ENCODE results near the gene CAPN12. TPM values are rescaled to one million over a fixed set of nuclear protein-coding genes. Genes with fewer than 3 reads are reported as not detected.

The CAPN12 gene
- total RNA-seq, 1 experiment from 2014 or later, result not detected

DNA sequence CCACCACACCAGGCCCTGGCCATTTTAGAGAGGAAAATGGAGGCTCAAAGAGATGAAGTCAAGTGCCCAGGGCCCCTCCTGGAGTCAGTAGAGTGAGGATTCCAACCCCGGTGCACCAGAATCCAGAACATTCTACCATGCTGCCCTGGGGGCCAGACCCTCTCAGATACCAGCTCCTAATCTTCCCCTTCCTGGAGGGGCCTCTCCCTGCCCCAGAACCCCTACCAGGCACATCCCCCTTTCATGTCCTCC, 11.1 kb downstream of the CAPN12 start:
- no peaks in the 10 kb centered on the region for H3K27me3 Mint-ChIP-seq (ENCODE audit: insufficient read depth, unreplicated experiment)
- peak overlapping the region; percentile 59 for H3K27ac Mint-ChIP-seq (ENCODE audit: low read depth, unreplicated experiment)
- intact Hi-C loops (cut with micrococcal nuclease), result no loop called here
- H3K36me3 Mint-ChIP-seq (ENCODE audit: insufficient read depth, unreplicated experiment), result peaks cover 51% of the 10 kb centered on the region
- no TSS peak for BruUV-seq (replicated peaks)
- H3K9me3 Mint-ChIP-seq (ENCODE audit: unreplicated experiment), result no peaks in the 10 kb centered on the region
- H3K4me1 Mint-ChIP-seq (ENCODE audit: insufficient read depth, unreplicated experiment), result peaks cover 27% of the 10 kb centered on the region
- DNase-seq (ENCODE audit: unreplicated experiment), result no peak
- no peak overlapping the region for H3K4me3 Mint-ChIP-seq (ENCODE audit: unreplicated experiment)
- CTCF ChIA-PET, result interaction anchor here (0.6 kb wide), 1 partner anchor 107 kb away, joined by 3 read pairs; no protein-coding TSS in a partner anchor
- TF ChIP-seq, protein P1, sequence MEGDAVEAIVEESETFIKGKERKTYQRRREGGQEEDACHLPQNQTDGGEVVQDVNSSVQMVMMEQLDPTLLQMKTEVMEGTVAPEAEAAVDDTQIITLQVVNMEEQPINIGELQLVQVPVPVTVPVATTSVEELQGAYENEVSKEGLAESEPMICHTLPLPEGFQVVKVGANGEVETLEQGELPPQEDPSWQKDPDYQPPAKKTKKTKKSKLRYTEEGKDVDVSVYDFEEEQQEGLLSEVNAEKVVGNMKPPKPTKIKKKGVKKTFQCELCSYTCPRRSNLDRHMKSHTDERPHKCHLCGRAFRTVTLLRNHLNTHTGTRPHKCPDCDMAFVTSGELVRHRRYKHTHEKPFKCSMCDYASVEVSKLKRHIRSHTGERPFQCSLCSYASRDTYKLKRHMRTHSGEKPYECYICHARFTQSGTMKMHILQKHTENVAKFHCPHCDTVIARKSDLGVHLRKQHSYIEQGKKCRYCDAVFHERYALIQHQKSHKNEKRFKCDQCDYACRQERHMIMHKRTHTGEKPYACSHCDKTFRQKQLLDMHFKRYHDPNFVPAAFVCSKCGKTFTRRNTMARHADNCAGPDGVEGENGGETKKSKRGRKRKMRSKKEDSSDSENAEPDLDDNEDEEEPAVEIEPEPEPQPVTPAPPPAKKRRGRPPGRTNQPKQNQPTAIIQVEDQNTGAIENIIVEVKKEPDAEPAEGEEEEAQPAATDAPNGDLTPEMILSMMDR (IDR thresholded peaks at IDR 0.05; ENCODE audit: unreplicated experiment), result no peak
- POLR2A ChIA-PET, result interaction anchor here (0.7 to 2.2 kb wide), 8 partner anchors 10 to 197 kb away, joined by 3 to 7 read pairs (median 4); partner anchors contain the start of genes ECH1, MRPS12 and SARS2

DNA sequence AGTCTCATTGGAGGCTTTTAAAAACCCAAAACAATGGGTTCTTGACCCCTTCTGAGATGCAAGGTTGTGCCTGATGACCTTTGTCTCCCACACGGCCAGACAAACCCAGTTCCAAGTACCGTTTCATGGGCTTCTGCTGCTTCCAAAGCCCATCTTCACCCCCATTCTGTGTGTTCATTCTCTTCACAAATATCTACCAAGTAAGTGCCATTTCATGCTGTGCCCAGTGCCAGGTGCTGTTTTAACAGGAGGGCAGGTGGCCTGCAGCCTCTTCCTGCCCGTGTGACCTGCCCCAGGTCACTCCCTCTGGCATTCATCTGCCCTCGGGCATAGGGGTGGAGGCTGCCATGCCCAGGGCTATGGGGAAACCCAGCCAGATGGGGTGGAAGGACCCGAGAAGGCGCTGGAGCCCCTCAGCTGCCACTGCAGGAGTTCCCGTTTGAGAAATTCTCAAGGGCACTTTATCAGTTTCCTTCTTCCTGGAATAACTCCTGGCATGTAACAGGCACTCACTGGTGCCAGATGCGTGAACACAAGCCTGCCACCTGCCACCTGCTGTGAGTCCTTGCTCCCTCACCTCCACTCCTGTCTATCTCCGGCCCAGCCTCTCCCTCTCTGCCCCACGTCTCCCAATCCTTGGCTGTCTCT, 12.5 kb downstream of the CAPN12 start:
- Mint-ChIP-seq H3K27ac (ENCODE audit: low read depth, unreplicated experiment) (peak overlapping the region; percentile 83), H3K27me3 (ENCODE audit: insufficient read depth, unreplicated experiment) (no peaks in the 10 kb centered on the region), H3K4me1 (ENCODE audit: insufficient read depth, unreplicated experiment) (peaks cover 27% of the 10 kb centered on the region), H3K36me3 (ENCODE audit: insufficient read depth, unreplicated experiment) (peaks cover 65% of the 10 kb centered on the region), H3K9me3 (ENCODE audit: unreplicated experiment) (no peaks in the 10 kb centered on the region), H3K4me3 (ENCODE audit: unreplicated experiment) (no peak overlapping the region)
- CTCF ChIA-PET, result interaction anchor here (1.1 kb wide), 1 partner anchor 110 kb away, joined by 3 read pairs; no protein-coding TSS in a partner anchor
- intact Hi-C loops (cut with micrococcal nuclease), result no loop called here
- POLR2A ChIA-PET, result interaction anchor here (2.2 kb wide), 1 partner anchor 9 kb away, joined by 7 read pairs; no protein-coding TSS in a partner anchor
- DNase-seq (ENCODE audit: unreplicated experiment), result no peak
- no TSS peak for BruUV-seq (replicated peaks)
- TF ChIP-seq, protein P1 (IDR thresholded peaks at IDR 0.05; ENCODE audit: unreplicated experiment), result no peak

DNA sequence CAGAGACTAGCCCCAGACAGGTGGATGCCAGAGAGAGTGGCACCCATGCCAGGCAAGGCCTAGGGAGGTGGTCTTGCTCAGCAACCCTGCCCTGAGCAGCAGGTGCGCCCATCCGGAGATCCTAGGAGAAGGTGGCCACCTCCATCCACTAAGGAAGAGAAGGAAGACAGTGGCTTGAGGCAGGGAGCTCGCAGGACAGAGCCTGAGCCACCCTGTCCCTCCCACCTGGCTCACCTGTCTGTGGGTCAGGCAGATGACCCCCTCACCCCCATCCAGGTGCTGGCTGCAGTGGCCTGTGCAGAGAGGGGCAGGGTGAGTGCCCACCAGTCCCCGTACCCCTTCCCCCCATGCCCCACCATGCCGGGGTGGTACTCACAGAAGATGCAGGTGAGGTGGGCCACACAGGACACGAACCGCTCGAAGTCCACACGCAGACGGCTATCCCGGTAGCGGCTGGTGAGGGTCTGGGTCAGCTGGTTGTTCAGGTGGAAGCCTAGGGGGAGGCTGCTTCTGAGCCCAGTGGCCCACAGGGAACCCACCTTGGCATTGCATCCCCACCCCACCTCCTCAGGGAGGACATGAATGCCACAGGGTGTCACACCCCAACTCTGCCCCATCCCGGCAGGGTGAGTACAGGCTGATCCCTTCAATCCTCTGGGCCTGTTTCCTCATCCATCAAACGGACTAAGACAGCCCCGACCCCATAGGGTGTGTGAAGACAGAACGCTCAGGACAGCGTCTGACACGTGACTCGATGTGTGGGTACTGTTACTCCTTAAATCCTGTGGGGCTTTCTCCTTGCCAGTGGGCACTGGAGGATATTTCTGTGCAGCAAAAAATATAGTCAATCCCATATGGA, 13.3 kb downstream of the CAPN12 start:
- TF ChIP-seq, protein P1 (IDR thresholded peaks at IDR 0.05; ENCODE audit: unreplicated experiment), result no peak
- POLR2A ChIA-PET, result interaction anchor here (1.5 to 2.2 kb wide), 2 partner anchors 8 to 108 kb away, joined by 6 to 7 read pairs; no protein-coding TSS in a partner anchor
- no peaks in the 10 kb centered on the region for H3K27me3 Mint-ChIP-seq (ENCODE audit: insufficient read depth, unreplicated experiment)
- peaks cover 27% of the 10 kb centered on the region for H3K4me1 Mint-ChIP-seq (ENCODE audit: insufficient read depth, unreplicated experiment)
- CTCF ChIA-PET, result interaction anchor here (0.7 to 1.1 kb wide), 4 partner anchors 24 to 134 kb away, joined by 3 read pairs; no protein-coding TSS in a partner anchor
- no peak overlapping the region for H3K4me3 Mint-ChIP-seq (ENCODE audit: unreplicated experiment)
- intact Hi-C loops (cut with micrococcal nuclease), result no loop called here
- peak overlapping the region; percentile 83 for H3K27ac Mint-ChIP-seq (ENCODE audit: low read depth, unreplicated experiment)
- BruUV-seq (replicated peaks), result no TSS peak
- H3K9me3 Mint-ChIP-seq (ENCODE audit: unreplicated experiment), result no peaks in the 10 kb centered on the region
- peaks cover 73% of the 10 kb centered on the region for H3K36me3 Mint-ChIP-seq (ENCODE audit: insufficient read depth, unreplicated experiment)
- no peak for DNase-seq (ENCODE audit: unreplicated experiment)

DNA sequence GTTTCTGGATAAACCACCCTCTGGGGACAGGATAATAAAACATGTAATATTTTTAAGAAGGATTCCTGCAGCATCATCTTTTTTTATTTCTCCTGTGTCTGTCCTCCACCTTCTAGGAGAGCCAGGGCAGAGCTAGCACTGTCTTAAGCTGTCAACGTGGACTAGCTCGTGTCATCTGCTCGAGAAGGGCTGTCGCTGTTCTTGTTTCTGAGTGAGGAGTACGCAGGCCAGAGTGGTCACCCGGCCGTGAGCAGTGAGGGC, 13.9 kb downstream of the CAPN12 start:
- Mint-ChIP-seq H3K4me3 (ENCODE audit: unreplicated experiment) (no peak overlapping the region), H3K4me1 (ENCODE audit: insufficient read depth, unreplicated experiment) (peaks cover 27% of the 10 kb centered on the region), H3K27ac (ENCODE audit: low read depth, unreplicated experiment) (peak overlapping the region; percentile 65), H3K36me3 (ENCODE audit: insufficient read depth, unreplicated experiment) (peaks cover 78% of the 10 kb centered on the region), H3K27me3 (ENCODE audit: insufficient read depth, unreplicated experiment) (no peaks in the 10 kb centered on the region), H3K9me3 (ENCODE audit: unreplicated experiment) (no peaks in the 10 kb centered on the region)
- ChIA-PET CTCF (interaction anchor here (0.6 to 1.1 kb wide), 6 partner anchors 23 to 321 kb away, joined by 3 to 4 read pairs (median 3); no protein-coding TSS in a partner anchor), POLR2A (interaction anchor here (0.9 to 1.5 kb wide), 2 partner anchors 107 to 108 kb away, joined by 3 to 6 read pairs; no protein-coding TSS in a partner anchor)
- intact Hi-C loops (cut with micrococcal nuclease), result no loop called here
- DNase-seq (ENCODE audit: unreplicated experiment), result no peak
- BruUV-seq (replicated peaks), result no TSS peak
- TF ChIP-seq, protein P1 (IDR thresholded peaks at IDR 0.05; ENCODE audit: unreplicated experiment), result no peak
